Vagina (tissue), 2 donors: Measurements from ENCODE around the gene CAPZA1.
"Not testable (repeated sequence)": the region's sequence is repeated elsewhere in the genome, so short reads cannot be mapped to it uniquely, and the experiment has no call there.

Source experiments
- CTCF ChIP-seq, 3 experiments: fragments of 450-650 bp in 2 of 3; fragments of 200-600 bp in 1 of 3; sonication (generic) in 1 of 3; IDR thresholded peaks; one replicate each; pipeline ENCODE4 v1.5.1; 2017 to 2019; ENCODE audit warnings: antibody characterized with exemption in 3 of 3, mild to moderate bottlenecking in 2 of 3, moderate library complexity in 2 of 3
- POLR2A ChIP-seq, 2 donors: fragments of 450-650 bp; IDR thresholded peaks; one replicate each; pipeline ENCODE4 v1.6.1; 2017; ENCODE audit warnings: antibody characterized with exemption in 2 of 2, mild to moderate bottlenecking in 2 of 2, moderate library complexity in 2 of 2
- POLR2AphosphoS5 ChIP-seq, 2 donors: sonication (generic); formaldehyde crosslinking; IDR thresholded peaks; one replicate each; pipeline ENCODE4 v1.9.0; 2017; ENCODE audit warnings: antibody characterized with exemption in 2 of 2, mild to moderate bottlenecking in 2 of 2, low read depth in 1 of 2; ENCODE audit not compliant: insufficient read depth in 1 of 2

- TF ChIP-seq CTCF (IDR thresholded peaks at IDR 0.05); POLR2A (IDR thresholded peaks at IDR 0.05); POLR2AphosphoS5 (IDR thresholded peaks at IDR 0.05; ENCODE audit: insufficient read depth in 1 of 2, low read depth in 1 of 2): not testable (repeated sequence)
Observed at GRCh38 chr1:112640437-112640836, 20.8 kb downstream of the CAPZA1 start.
